Measurements from ENCODE around the gene CPM.
"Not testable (repeated sequence)": the region's sequence is repeated elsewhere in the genome, so short reads cannot be mapped to it uniquely, and the experiment has no call there.

Gene CPM

DNA sequence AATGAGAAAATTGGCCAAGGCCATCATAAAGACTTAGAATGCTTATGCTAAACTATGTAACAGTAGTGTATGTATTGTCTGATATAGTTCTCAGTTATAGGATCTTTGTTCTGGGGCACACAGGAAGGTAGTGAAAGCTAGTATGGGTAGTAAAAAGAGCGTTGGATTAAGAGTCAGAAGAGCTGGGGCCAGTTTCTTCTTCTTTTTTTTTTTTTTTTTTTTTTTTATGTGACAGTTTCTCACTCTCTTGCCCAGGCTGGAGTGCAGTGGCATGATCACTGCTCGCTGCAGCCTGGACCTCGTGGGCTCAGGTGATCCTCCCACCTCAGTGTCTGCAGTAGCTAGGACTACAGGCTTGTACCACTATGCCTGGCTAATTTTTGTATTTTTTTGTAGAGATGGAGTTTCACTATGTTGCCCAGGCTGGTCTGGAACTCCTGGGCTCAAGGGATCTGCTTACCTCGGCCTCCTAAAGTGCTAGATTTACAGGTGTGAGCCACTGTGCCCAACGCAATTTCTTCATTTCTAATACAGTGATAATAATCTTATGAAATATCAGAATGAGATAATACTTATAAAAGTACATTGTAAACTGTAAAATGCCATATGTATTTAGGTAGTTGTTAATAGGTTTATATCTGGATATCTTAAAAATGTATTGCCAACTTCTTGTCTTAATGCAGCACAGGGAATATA, 117.6 kb downstream of the CPM start:
- in situ Hi-C loops (cut with MboI; ENCODE audit: low pct_unique_long_range_greater_than_20kb, low sequenced_read_pairs, unreplicated experiment), result no loop called here
- no peak for DNase-seq (ENCODE audit: low spot score)
- TF ChIP-seq, protein P1, sequence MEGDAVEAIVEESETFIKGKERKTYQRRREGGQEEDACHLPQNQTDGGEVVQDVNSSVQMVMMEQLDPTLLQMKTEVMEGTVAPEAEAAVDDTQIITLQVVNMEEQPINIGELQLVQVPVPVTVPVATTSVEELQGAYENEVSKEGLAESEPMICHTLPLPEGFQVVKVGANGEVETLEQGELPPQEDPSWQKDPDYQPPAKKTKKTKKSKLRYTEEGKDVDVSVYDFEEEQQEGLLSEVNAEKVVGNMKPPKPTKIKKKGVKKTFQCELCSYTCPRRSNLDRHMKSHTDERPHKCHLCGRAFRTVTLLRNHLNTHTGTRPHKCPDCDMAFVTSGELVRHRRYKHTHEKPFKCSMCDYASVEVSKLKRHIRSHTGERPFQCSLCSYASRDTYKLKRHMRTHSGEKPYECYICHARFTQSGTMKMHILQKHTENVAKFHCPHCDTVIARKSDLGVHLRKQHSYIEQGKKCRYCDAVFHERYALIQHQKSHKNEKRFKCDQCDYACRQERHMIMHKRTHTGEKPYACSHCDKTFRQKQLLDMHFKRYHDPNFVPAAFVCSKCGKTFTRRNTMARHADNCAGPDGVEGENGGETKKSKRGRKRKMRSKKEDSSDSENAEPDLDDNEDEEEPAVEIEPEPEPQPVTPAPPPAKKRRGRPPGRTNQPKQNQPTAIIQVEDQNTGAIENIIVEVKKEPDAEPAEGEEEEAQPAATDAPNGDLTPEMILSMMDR (IDR thresholded peaks at IDR 0.05; ENCODE audit: extremely low read depth, insufficient read depth, missing control alignments), result no peak

DNA sequence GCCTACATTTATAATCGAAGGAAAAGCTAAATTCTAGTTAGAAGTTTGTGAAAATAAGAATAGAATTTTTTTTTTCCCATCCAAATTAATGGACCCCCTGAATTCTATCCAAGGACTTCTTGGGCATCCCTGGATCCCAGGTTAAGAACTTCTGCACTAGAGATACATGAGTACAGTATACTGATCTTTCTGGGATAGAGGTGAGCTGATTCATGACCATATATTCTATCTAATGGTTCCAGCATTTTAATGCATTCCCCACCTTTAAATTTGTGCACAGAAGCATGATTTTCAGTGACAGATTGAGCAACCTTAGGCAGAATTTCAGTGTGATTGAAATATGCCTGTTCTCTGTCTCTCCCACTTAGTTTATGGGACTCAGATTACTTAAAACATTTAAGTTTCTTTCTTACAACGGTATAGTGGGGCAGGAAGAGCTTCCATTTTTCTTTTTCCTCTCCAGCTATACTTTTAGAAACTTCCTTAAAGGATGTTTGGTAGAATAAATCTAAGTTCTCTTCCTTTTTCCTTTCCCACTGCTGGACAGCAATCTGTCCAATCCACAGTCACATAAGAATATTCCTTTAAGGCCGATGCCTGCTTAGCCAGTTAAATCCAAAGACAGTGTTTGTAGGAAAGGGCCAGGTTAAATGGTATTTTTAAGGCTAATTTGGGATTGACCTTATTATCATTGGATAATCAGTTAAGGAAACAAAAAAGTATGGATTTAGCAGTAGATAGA, 118.3 kb downstream of the CPM start:
- TF ChIP-seq, protein P1 (IDR thresholded peaks at IDR 0.05; ENCODE audit: extremely low read depth, insufficient read depth, missing control alignments), result no peak
- no peak for DNase-seq (ENCODE audit: low spot score)
- in situ Hi-C loops (cut with MboI; ENCODE audit: low pct_unique_long_range_greater_than_20kb, low sequenced_read_pairs, unreplicated experiment), result no loop called here

DNA sequence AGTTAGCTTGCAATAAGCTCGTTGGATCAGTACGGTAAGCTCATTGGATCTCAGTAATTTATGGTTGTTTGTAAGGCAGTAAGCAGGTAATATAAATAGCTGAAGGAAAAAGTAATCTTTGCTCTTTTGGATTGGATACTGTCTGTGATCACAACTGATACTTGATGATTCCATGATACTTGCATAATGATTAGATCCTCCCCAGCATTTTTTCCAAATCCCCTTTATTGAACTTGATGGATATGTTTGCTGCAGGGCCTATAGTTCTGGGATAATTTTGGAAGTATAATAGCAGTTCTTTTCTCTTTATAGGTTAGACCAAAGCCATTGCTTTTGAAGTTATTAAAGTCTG, 119.8 kb downstream of the CPM start:
- in situ Hi-C loops (cut with MboI; ENCODE audit: low pct_unique_long_range_greater_than_20kb, low sequenced_read_pairs, unreplicated experiment), result no loop called here
- TF ChIP-seq, protein P1 (IDR thresholded peaks at IDR 0.05; ENCODE audit: extremely low read depth, insufficient read depth, missing control alignments), result no peak
- DNase-seq (ENCODE audit: low spot score), result no peak

DNA sequence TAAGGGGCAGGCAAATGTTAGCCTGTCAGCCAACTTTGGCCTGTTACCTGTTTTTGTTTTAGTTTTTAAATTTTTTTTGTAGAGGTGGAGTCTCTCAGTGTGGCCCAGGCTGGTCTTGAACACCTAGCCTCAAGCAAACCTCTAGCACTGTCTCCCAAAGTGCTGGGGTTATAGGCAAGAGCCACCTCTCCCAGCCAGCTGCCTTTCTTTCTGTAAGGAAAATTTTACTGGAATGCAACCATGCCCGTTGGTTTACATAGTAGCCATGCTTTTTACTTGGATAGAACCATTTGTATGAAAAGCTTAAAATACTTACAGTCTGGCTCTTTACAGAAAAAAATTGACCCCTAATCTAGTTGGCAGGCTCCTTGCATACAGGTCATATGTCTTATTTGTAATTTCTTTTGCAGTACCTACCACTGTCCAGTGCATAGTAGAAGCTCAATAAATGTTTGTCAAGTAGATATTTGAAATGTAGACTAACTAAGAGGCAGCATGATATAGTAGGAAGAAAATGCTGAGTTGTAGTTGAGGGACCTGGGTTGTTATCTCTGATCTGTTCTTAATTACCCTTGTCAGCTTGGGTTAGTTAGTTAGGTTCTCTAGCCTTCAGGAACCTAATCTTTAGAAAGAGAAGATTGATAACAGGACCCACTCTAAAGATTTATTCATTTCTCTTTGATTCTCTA, 120.3 kb downstream of the CPM start:
- no peak for DNase-seq (ENCODE audit: low spot score)
- TF ChIP-seq, protein P1 (IDR thresholded peaks at IDR 0.05; ENCODE audit: extremely low read depth, insufficient read depth, missing control alignments), result no peak

DNA sequence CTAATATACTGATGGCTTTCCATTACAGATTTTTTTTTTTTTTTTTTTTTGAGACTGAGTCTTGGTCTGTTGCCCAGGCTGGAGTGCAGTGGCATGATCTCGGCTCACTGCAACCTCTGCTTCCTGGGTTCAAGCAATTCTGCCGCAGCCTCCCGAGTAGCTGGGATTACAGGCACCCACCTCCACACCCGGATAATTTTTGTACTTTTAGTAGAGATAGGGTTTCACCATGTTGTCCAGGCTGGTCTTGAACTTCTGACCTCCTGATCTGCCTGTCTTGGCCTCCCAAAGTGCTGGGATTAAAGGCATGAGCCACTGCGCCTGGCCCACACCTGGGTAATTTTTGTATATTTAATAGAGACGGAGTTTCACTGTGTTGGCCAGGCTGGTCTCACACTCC, 121.4 kb downstream of the CPM start:
- in situ Hi-C loops (cut with MboI; ENCODE audit: low pct_unique_long_range_greater_than_20kb, low sequenced_read_pairs, unreplicated experiment); DNase-seq (ENCODE audit: low spot score): not testable (repeated sequence)

More for the DNA sequence above, 120.3 kb downstream of the CPM start:
- in situ Hi-C loops (cut with MboI; ENCODE audit: low pct_unique_long_range_greater_than_20kb, low sequenced_read_pairs, unreplicated experiment), result no loop called here

DNA sequence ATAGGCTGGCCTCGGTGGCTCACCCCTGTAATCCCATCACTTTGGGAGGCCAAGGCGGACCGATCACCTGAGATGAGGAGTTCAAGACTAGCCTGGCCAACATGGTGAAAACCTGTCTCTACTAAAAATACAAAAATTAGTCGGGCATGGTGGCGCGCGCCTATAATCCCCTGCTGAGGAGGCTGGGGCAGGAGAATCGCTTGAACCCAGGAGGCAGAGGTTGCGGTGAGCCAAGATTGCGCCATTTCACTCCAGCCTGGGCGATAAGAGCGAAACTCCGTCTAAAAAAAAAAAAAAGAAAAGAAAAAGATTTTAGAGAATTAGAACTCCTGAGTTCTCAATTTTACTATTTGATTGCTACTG, 123.0 kb downstream of the CPM start:
- DNase-seq (ENCODE audit: low spot score); in situ Hi-C loops (cut with MboI; ENCODE audit: low pct_unique_long_range_greater_than_20kb, low sequenced_read_pairs, unreplicated experiment): not testable (repeated sequence)

DNA sequence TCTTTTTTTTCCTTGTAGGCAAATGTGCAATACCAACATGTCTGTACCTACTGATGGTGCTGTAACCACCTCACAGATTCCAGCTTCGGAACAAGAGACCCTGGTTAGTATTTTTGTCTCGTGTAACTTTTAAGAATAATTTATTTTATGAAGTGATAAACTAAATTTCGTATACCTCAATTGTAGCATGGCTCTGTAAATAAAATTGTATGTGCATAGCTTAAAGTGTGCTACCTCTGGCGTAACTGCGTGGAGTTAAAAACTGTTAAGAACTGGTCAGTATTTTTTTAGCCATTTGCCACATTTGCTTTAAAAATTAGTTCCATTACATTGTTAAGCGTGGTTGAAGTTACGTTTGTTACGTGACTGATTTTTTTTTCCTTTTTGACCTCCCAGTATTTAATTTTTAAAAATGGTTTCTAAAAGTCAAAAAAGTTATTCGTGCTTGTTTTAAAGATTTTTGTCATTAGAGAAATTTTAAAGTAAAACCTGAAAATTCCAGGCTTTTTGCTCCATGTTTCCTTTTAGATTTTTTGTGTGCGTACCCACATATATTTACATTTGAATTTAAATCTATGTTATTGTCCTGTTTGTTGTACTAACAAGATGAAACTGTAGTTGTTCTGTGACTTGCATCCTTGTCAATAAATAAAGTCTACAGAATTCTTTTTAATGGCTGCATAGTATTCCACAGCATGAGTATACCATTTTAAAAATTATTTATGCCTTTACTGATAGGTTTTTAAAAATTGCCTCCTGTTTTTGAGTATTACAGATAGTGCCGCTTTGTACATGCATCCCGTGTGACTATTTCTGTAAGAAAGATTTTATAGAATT, 123.6 kb downstream of the CPM start:
- DNase-seq (ENCODE audit: low spot score), result no peak
- in situ Hi-C loops (cut with MboI; ENCODE audit: low pct_unique_long_range_greater_than_20kb, low sequenced_read_pairs, unreplicated experiment), result no loop called here
- TF ChIP-seq, protein P1 (IDR thresholded peaks at IDR 0.05; ENCODE audit: extremely low read depth, insufficient read depth, missing control alignments), result no peak
